ENCODE data around the gene TTLL10.
A peak's percentile ranks its signal among the peaks of the same experiment; 100 is the strongest.

The TTLL10 gene

GRCh38 chr1:1199961-1200875, 26.5 kb downstream of the TTLL10 start:
- TF ChIP-seq CTCF (IDR thresholded peaks at IDR 0.05; ENCODE audit: low read depth, low read length, missing control alignments), result no peak
- DNase-seq (ENCODE audit: low read depth), result no peak
- no peak overlapping the region; the same call in 1 of the 2 replicates for H3K4me3 ChIP-seq (ENCODE audit: low read depth, low read length)

- peak overlapping the region; percentile 10; the same call in 1 of the 2 replicates for H3K4me3 ChIP-seq (ENCODE audit: low read depth, low read length)
- DNase-seq (ENCODE audit: low read depth), result no peak
- TF ChIP-seq CTCF (IDR thresholded peaks at IDR 0.05; ENCODE audit: low read depth, low read length, missing control alignments), result no peak
Measured at GRCh38 chr1:1200876-1201810, 27.5 kb downstream of the TTLL10 start.

- no peak overlapping the region for H3K4me3 ChIP-seq (ENCODE audit: low read depth, low read length)
- no peak for TF ChIP-seq CTCF (IDR thresholded peaks at IDR 0.05; ENCODE audit: low read depth, low read length, missing control alignments)
- DNase-seq (ENCODE audit: low read depth), result no peak
Measured at GRCh38 chr1:1202831-1203560, 29.3 kb downstream of the TTLL10 start.

- no peak overlapping the region for H3K4me3 ChIP-seq (ENCODE audit: low read depth, low read length)
- no peak for DNase-seq (ENCODE audit: low read depth)
- TF ChIP-seq CTCF (IDR thresholded peaks at IDR 0.05; ENCODE audit: low read depth, low read length, missing control alignments), result no peak
Measured at GRCh38 chr1:1203561-1204424, 30.1 kb downstream of the TTLL10 start.

GRCh38 chr1:1204425-1204920, 30.8 kb downstream of the TTLL10 start:
- TF ChIP-seq CTCF (IDR thresholded peaks at IDR 0.05; ENCODE audit: low read depth, low read length, missing control alignments), result no peak
- no peak overlapping the region for H3K4me3 ChIP-seq (ENCODE audit: low read depth, low read length)
- DNase-seq (ENCODE audit: low read depth), result no peak
